Astrocyte of the cerebellum (primary cell): ENCODE results near the gene NSD2.

ENCODE experiments used
- DNase-seq: peaks from one replicate; pipeline ENCODE4 v3.0.0-alpha.2; 2011; ENCODE audit warnings: low read depth
- H3K4me3 ChIP-seq: 2 replicates; pipeline ENCODE4 v1.5.1; 2011; ENCODE audit warnings: mild to moderate bottlenecking, low read depth, low read length, moderate library complexity
- in situ Hi-C: cut with HindIII; loops from 2 replicates; pipeline ENCODE4 v1.10.0; 2017; ENCODE audit warnings: low sequenced_read_pairs
- TF ChIP-seq, protein P1 (sequence below): IDR thresholded peaks from 2 replicates; pipeline ENCODE4 v1.5.1; 2012; ENCODE audit warnings: low read length, low read depth, moderate library complexity, mild to moderate bottlenecking; ENCODE audit errors: missing control alignments

The NSD2 gene

DNA sequence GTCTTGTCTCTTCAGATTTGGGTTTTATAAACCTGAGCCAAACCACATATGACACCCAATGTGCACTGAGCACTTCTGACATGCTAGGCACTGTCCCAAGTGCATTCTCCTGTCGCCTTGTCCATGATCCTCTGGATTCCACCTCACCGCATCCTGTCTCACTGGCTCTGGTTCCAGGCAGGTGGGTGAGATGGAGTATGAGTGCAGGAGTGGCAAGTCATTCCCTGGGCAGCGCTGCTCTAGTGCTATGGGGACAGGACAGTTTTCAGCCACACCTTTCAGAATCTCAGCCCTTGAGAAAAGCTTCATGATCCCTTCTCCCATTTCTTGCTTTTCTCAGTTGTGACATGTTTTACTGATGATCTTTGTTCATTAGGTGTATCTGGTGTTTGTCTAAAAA, 66.4 kb downstream of the NSD2 start:
- no peak overlapping the region for H3K4me3 ChIP-seq
- TF ChIP-seq, protein P1, sequence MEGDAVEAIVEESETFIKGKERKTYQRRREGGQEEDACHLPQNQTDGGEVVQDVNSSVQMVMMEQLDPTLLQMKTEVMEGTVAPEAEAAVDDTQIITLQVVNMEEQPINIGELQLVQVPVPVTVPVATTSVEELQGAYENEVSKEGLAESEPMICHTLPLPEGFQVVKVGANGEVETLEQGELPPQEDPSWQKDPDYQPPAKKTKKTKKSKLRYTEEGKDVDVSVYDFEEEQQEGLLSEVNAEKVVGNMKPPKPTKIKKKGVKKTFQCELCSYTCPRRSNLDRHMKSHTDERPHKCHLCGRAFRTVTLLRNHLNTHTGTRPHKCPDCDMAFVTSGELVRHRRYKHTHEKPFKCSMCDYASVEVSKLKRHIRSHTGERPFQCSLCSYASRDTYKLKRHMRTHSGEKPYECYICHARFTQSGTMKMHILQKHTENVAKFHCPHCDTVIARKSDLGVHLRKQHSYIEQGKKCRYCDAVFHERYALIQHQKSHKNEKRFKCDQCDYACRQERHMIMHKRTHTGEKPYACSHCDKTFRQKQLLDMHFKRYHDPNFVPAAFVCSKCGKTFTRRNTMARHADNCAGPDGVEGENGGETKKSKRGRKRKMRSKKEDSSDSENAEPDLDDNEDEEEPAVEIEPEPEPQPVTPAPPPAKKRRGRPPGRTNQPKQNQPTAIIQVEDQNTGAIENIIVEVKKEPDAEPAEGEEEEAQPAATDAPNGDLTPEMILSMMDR, result no peak
- DNase-seq, result no peak
- in situ Hi-C loops, result no loop called here

DNA sequence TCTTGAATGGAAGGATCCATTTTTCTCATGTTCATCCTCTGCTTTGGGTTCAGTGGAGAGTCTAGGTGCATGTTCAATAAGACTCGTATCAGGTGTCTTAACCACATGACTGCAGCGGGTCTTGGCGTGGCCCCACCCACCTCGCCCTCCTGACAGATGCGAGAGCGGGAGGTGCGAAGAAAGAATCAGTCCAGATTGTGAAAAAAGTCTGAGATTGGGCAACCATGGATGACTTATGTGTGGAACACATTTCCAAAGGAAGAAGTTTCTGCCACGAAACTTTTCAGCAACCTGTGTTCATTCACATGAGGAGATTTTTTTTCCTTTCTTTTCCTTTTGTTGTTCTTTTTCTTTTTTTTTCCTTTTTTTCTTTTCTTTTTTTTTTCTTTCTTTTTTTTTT, 66.8 kb downstream of the NSD2 start:
- no peak overlapping the region for H3K4me3 ChIP-seq
- no peak for DNase-seq
- in situ Hi-C loops, result no loop called here
- TF ChIP-seq, protein P1, result no peak

DNA sequence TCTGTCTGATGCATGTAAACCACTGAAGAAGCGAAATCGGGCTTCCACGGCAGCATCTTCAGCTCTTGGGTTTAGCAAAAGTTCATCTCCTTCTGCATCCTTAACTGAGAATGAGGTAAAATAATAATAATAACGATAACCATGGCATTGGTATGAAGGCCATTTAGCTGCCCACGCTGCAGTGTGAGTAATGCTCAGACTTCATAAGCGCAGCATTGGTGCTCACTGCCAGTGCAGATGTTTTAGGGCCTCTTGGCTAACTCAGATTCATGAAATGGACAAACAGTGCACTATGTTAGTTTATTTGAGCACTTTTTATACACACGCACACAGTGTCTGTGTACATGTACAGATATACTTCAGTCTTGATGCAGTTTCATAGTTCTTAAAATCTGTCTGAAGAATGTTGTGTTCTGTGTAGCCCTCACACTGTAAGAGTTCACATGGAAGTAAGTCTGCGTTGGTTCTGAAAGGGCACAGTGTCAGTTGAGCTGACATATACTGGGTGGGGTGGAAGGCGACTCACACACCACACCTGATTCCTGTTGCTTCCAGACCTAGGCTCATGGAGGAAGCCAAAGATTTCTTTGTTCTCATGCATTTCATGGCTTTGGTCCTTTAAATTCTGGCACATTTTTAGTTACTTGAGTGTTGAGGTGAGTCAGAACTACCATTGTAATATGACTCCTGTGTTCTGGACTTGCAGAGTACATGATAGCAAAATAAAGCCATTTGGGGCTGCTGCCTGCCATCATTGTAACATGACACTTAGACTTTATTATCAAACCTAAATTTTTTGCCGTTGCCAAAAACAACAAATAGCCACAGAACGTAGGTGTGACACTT, 68.7 kb downstream of the NSD2 start:
- in situ Hi-C loops, result no loop called here
- TF ChIP-seq, protein P1, result no peak
- no peak overlapping the region for H3K4me3 ChIP-seq
- peak; percentile 91 for DNase-seq

DNA sequence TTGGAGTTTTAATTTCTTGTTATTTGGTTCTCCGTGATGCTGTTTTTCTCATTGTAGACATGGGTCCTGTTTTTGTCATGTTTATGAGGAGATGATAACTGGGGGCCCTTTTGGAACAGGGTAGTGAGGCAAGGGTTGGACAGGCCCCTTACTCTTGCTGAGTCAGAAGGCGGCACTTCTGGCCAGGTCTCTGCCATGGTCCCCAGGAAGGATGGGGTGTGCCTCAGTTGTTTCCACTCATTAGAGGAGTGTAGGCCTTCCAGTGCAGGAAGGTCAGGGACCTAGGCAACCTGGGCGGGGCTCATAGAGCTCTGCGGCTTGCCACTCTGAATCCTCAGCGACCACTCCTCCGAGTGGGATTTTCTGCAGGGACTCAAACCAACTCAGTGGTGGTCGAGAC, 69.4 kb downstream of the NSD2 start:
- in situ Hi-C loops, result no loop called here
- TF ChIP-seq, protein P1, result no peak

DNA sequence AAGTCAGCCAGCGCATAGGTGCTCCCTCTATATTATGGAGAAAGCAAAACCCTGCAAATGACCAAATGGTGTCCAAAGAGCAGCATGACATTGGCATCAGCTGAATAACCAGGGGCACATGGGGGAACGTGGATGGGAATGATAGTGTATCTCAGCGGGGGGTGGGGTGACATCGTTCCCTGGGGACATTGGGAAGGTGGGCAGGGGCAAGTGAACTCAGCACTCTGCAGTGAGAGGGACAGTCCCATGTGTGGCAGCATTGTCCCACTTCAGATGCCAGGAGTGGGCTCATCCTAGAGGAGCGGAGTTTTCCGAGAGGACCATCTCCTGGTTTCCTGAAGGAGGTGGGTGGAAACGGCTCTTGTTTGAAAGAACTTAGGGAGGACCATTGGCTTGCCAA, 72.7 kb downstream of the NSD2 start:
- in situ Hi-C loops, result no loop called here
- H3K4me3 ChIP-seq, result no peak overlapping the region
- DNase-seq, result no peak
- TF ChIP-seq, protein P1, result no peak

More for the DNA sequence above, 69.4 kb downstream of the NSD2 start:
- no peak for DNase-seq
- H3K4me3 ChIP-seq, result no peak overlapping the region

DNA sequence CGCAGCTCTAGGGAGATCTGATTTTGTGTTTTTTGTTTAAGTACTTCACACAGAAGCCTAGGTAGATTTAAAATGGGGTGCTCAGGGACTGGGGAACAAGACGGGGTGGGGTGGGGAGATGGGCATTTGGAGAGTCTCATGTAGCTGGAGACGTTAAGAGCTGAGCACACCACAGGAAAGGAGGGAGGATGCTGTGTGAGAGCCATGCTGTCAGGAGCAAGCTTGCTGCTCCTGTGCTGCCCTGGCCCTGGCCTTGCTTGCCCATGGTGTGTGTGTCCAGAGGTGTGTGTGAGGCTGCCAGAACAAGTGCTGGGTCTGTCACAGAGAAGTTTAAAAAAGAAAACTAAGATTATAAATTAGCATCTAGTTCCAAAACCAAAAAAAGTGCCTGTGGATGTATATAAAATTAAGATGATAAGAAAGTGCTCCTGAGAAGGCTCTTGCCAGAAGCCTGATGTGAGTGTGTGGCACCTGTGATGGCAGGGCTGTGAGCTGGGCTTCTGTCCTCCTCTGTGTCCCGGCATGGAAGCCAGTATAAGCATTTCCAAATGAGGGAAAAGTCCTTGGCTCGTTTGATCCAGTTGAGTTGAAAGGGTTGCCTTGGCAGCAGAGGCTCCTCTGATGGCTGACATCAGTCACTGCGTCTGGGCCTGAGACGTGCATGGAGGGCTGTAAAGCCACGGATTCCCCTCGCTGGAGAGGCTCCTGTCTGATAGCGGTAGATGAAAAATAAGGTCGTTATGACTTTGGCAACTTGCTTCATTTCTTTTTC, 74.1 kb downstream of the NSD2 start:
- H3K4me3 ChIP-seq, result no peak overlapping the region

More for the DNA sequence above, 74.1 kb downstream of the NSD2 start:
- TF ChIP-seq, protein P1, result no peak
- DNase-seq, result no peak
- in situ Hi-C loops, result no loop called here
